Middle frontal gyrus (tissue), 1 donor: ENCODE data around the gene ARHGAP18.

Source experiments
- DNase-seq: peaks from one replicate; pipeline ENCODE4 v3.0.0-alpha.2; 2015; ENCODE audit warnings: low spot score; ENCODE audit errors: extremely low spot score

The ARHGAP18 gene

GRCh38 chr6:129692467-129692866 is 17.5 kb downstream of the ARHGAP18 start:
- DNase-seq: no peak

- no peak for DNase-seq
Observed at GRCh38 chr6:129691709-129692108, 18.3 kb downstream of the ARHGAP18 start.

- no peak for DNase-seq
Observed at GRCh38 chr6:129691043-129691640, 18.8 kb downstream of the ARHGAP18 start.

GRCh38 chr6:129686941-129687627 is 22.9 kb downstream of the ARHGAP18 start:
- no peak for DNase-seq

GRCh38 chr6:129685662-129686031 is 24.3 kb downstream of the ARHGAP18 start:
- DNase-seq: no peak

GRCh38 chr6:129684903-129685661 is 24.9 kb downstream of the ARHGAP18 start:
- DNase-seq: no peak

- DNase-seq: no peak
Observed at GRCh38 chr6:129684323-129684884, 25.6 kb downstream of the ARHGAP18 start.

- DNase-seq: no peak
Observed at GRCh38 chr6:129683601-129684322, 26.2 kb downstream of the ARHGAP18 start.

- no peak for DNase-seq
Observed at GRCh38 chr6:129681913-129682205, 28.1 kb downstream of the ARHGAP18 start.

GRCh38 chr6:129680633-129681032 is 29.3 kb downstream of the ARHGAP18 start:
- no peak for DNase-seq

- DNase-seq: no peak
Observed at GRCh38 chr6:129679758-129680157, 30.2 kb downstream of the ARHGAP18 start.

GRCh38 chr6:129679275-129679674 is 30.7 kb downstream of the ARHGAP18 start:
- no peak for DNase-seq

- no peak for DNase-seq
Observed at GRCh38 chr6:129678463-129678862, 31.5 kb downstream of the ARHGAP18 start.

- no peak for DNase-seq
Observed at GRCh38 chr6:129677620-129678325, 32.2 kb downstream of the ARHGAP18 start.

- no peak for DNase-seq
Observed at GRCh38 chr6:129675669-129676472, 34.1 kb downstream of the ARHGAP18 start.

GRCh38 chr6:129673748-129674147 is 36.2 kb downstream of the ARHGAP18 start:
- no peak for DNase-seq

- no peak for DNase-seq
Observed at GRCh38 chr6:129672881-129673631, 36.9 kb downstream of the ARHGAP18 start.

- no peak for DNase-seq
Observed at GRCh38 chr6:129672341-129672682, 37.7 kb downstream of the ARHGAP18 start.

- DNase-seq: no peak
Observed at GRCh38 chr6:129671442-129672340, 38.3 kb downstream of the ARHGAP18 start.
